Right lung (tissue), 5 donors: ENCODE data around the gene KCNMA1. TPM values are rescaled to one million over a fixed set of nuclear protein-coding genes. Genes with fewer than 3 reads are reported as not detected.
"Not testable (repeated sequence)": the region's sequence is repeated elsewhere in the genome, so short reads cannot be mapped to it uniquely, and the experiment has no call there.

Source experiments
- DNase-seq, 2 donors: peaks; one replicate each; pipeline ENCODE4 v3.0.0-alpha.2; 2013
- polyA plus RNA-seq, 5 donors: library from polyadenylated mRNA; unstranded; fragments of 120-200 nt; gene quantifications; one replicate each; pipeline versions ENCODE4 v1.2.1 to v1.2.3, GENCODE V29; 2013; ENCODE audit warnings: inconsistent platforms in 1 of 5, low replicate concordance in 1 of 5; ENCODE audit not compliant: insufficient read length in 5 of 5, insufficient read depth in 1 of 5

Gene KCNMA1
- polyA plus RNA-seq, 5 donors: 3.8 to 4.6 (median 4.2) TPM

GRCh38 chr10:77606751-77607150, 30.9 kb downstream of the KCNMA1 start:
- no peak for DNase-seq

- no peak for DNase-seq
Observed at GRCh38 chr10:77605466-77605865, 32.1 kb downstream of the KCNMA1 start.

DNA sequence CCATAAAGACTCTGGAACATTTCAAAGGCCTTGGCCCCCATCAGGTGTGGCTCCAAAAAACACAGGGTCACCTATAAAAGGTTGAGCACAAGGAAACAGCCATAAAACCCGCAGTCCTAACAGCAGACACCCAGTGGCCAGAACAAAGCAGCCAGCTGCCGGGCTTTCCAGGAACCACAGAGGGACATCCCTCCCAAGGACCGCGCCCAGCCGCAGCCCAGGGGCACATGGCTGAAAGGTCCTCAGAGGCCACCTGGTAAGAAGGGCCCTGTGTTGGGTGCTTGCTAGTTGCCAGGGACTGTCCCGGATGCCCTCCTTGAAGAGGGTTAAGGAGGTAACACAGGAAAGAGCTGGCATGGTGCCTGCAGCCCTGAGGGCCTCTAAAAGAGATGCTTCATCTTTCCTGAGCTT, 32.7 kb downstream of the KCNMA1 start:
- no peak for DNase-seq

- DNase-seq: no peak
Observed at GRCh38 chr10:77604063-77604462, 33.5 kb downstream of the KCNMA1 start.

- no peak for DNase-seq
Observed at GRCh38 chr10:77603534-77603927, 34.1 kb downstream of the KCNMA1 start.

- DNase-seq: peak in 1 of 2 donors; percentile 21
Observed at GRCh38 chr10:77602913-77603533, 34.6 kb downstream of the KCNMA1 start.

GRCh38 chr10:77602231-77602912, 35.2 kb downstream of the KCNMA1 start:
- no peak for DNase-seq

GRCh38 chr10:77601488-77601887, 36.1 kb downstream of the KCNMA1 start:
- no peak for DNase-seq

- DNase-seq: no peak
Observed at GRCh38 chr10:77600640-77601039, 37.0 kb downstream of the KCNMA1 start.

- no peak for DNase-seq
Observed at GRCh38 chr10:77599651-77600050, 38.0 kb downstream of the KCNMA1 start.

- DNase-seq: no peak
Observed at GRCh38 chr10:77598606-77599005, 39.0 kb downstream of the KCNMA1 start.

DNA sequence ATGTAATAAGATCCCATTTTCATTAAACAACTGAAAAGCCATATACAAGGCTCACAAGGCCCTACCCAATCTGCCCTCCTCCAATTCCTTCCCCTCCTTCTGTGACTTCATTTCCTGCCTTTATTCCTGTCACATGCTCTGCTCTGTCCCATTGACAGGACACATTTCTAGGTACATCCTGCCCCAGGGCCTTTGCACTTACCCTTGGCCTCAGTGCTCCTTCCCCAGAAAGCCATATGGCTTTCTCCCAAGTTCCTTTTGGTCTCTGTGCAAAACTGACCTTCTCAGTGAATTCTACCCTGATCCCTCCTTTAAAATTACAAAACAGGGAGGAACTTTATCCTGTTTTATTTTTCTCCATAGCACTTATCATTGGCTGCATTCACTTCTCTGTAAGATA, 40.0 kb downstream of the KCNMA1 start:
- no peak for DNase-seq

DNA sequence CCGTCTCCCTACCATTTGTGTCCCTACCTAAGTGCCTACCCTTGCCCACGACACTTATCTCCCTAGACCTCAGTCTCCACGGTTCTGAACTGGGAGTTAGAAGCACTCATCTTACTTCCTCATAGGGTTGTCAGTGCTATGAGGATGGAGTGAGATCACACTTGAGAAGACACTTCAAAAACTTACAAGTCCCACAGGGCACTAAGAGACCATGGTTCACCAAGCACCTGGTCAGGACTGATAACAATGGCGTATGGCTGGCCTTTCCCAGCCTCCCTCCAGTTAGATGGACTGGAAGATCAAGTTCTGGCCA, 43.2 kb downstream of the KCNMA1 start:
- no peak for DNase-seq

GRCh38 chr10:77593771-77594470, 43.7 kb downstream of the KCNMA1 start:
- no peak for DNase-seq

GRCh38 chr10:77592946-77593636, 44.5 kb downstream of the KCNMA1 start:
- no peak for DNase-seq

- DNase-seq: no peak
Observed at GRCh38 chr10:77592510-77592909, 45.1 kb downstream of the KCNMA1 start.

DNA sequence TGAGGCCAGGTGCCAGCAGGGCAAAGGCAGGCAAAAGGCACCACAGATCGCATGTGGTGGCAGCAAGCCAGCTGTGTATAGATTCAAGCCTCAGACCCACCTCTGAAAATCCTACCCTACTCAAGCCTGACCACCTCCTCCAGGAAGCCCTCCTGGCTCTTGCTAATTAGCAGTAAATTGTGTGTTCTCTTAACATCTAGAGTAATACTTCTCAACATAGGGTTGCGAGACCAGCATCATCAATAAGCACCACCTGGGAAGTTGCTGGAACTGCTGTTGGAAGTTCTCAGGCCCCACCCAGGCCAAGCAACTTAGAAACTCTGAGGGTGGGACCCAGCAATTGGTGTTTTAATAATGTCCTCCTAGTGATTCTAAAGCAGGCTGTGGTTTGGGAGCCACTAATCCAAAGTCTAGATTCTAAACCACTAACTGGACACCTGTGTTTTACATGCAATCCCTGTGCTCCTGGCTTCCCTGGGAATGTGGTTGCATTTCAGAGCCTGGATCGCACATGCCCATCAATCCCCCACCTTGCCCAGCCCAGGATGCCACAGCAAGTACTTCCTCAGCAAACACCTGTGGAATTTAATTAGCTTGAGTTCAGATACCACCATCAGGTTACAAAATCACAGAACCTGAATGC, 46.2 kb downstream of the KCNMA1 start:
- DNase-seq: no peak

DNA sequence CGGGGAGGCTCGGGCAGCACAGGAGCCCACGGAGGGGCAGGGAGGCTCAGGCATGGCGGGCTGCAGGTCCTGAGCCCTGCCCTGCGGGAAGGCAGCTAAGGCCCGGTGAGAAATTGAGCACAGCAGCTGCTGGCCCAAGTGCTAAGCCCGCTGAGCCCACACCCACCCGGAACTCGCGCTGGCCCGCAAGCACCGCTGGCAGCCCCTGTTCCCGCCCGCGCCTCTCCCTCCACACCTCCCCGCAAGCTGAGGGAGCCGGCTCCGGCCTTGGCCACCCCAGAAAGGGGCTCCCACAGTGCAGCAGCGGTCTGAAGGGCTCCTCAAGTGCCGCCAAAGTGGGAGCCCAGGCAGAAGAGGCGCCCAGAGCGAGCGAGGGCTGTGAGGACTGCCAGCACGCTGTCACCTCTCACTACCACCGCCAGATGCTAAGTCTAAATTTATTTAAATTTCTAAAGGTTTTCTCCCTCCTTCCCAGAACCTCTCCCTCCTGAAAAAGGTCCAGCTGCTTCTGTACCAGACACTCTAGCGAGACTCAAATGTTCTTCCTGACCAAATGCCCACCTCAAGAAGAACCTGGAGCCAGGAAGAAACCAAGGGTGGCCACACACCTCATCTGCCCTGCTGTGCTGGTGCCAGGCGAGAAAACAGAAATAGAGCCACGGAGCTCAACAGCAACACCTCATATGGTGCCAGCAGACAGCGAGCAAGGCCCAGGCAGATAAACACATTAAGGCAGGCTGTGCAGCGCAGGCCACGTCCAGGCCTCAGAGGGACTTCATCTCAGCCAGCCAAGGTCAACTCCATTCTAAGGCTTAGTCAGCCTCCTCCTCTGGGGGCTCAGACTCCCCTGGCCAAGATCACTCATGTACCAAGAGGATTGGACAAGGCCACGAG, 47.0 kb downstream of the KCNMA1 start:
- DNase-seq: no peak

DNA sequence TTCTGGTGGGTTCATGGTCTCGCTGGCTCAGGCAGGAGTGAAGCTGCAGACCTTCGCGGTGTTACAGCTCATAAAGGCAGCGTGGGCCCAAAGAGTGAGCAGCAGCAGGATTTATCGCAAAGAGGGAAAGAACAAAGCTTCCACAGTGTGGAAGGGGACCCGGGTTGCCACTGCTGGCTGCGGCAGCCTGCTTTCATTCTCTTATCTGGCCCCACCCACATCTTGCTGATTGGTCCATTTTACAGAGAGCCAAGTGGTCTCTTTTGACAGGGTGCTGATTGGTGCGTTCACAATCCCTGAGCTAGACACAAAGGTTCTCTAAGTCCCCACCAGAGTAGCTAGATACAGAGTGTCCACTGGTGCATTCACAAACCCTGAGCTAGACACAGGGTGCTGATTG, 47.9 kb downstream of the KCNMA1 start:
- not testable (repeated sequence) for DNase-seq

- no peak for DNase-seq
Observed at GRCh38 chr10:77588886-77589285, 48.7 kb downstream of the KCNMA1 start.

DNA sequence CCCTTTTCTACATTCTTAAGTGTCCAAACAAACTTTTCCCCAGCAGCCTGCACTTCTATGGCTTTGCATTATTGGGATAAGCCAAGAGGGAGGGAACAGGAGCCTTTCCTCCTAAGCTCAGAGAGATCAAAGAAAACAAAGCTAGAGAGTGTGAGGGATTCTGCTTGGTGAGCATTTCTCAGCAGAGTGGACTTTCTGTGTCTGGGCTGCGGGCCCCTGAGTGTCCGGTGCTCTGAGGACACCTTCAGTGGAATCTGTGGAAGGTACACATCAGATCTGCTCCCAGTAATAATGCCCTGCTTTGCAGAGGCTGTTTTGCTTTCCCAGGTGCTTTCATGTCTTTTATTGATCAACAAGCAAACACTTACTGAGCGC, 50.2 kb downstream of the KCNMA1 start:
- DNase-seq: no peak
